ENCODE data around the gene NR1D1.

The NR1D1 gene

GRCh38 chr17:40111221-40112128 lies 11.1 kb upstream of the NR1D1 start:
- peak; percentile 91 for DNase-seq (ENCODE audit: low read depth, low spot score)
- TF ChIP-seq CTCF (IDR thresholded peaks at IDR 0.05; ENCODE audit: low read depth, low read length), result peak; percentile 85
- in situ Hi-C loops (cut with HindIII; ENCODE audit: low sequenced_read_pairs), result no loop called here
- H3K4me3 ChIP-seq (ENCODE audit: low read depth, low read length), result no peak overlapping the region

DNA sequence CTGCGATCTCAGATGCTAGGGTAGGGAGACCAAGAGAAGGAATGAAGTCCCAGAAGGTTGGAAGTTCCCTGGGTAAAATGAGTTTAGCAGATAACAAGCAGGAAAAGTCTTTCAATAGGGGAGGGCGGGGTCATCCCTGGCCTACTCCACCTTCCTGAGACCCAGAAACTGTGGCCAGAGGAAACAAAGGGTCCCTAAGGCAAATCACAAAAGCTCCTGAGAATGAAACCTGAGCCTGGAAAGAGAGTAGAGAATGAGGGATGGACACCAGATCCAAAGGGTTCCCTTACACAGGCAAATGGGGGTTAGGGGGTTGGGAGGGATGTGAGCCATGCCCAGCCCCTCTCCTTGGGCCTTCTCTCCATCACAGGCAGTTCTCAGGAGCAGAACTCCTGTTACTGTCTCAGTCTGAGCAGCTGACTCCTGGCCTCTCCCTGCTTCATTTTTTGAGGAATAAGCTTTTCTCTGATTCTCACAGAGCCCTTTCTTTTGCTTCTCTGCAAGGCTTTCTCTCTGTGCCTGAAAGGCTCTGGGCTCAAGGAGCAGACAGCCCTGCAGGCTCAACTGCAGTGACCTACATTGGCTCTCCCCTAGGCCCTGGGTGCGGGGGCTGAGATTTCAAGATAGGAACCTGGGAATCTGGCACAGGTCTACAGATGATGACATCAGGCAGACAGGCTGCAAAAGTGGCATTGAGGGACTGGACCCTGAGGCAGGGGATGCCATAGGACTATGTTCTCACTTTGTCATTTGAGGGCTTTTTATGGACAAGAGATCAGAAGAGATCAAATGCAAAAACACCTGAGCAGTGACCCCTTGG lies 9.8 kb upstream of the NR1D1 start:
- no peak overlapping the region for H3K4me3 ChIP-seq (ENCODE audit: low read depth, low read length)
- TF ChIP-seq CTCF (IDR thresholded peaks at IDR 0.05; ENCODE audit: low read depth, low read length), result no peak
- no peak for DNase-seq (ENCODE audit: low read depth, low spot score)
- in situ Hi-C loops (cut with HindIII; ENCODE audit: low sequenced_read_pairs), result no loop called here

DNA sequence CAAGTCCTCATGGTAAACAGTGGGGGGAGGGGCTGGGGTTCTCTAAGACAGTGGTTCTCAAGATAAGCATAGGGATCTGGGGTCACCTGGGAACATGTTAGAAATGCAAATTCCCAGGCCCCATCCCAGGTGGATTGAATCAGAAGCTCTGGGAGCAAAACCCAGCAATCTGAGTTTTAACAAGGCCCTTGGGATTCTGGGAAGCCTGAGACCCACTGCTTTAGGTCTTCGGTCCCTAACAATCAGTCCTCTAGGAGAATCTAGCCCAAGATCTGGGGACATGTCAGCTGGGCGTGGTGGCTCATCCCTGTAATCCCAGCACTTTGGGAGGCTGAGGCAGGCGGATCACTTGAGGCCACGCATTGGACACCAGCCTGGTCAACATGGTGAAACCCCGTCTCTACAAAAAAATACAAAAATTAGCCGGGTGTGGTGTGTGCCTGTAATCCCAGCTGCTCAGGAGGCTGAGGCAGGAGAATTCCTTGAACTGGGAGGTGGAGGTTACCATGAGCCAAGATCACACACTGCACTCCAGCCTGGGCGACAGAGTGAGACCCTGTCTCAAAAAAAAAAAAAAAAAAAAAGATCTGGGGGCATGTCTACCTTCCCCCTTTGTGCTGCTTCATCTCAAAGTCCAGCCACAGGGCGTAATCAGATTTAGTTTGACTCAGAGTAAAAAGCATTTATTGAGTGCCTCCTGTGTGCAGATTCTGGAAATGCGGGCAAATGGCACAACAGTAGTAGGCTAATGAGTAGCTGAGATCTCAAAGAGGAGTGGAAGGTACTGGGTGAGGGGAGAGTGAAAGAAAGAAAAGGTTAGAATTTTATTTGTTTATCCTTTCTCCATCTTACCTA lies 8.8 kb upstream of the NR1D1 start:
- TF ChIP-seq CTCF (IDR thresholded peaks at IDR 0.05; ENCODE audit: low read depth, low read length), result peak; percentile 21
- H3K4me3 ChIP-seq (ENCODE audit: low read depth, low read length), result no peak overlapping the region
- in situ Hi-C loops (cut with HindIII; ENCODE audit: low sequenced_read_pairs), result no loop called here
- no peak for DNase-seq (ENCODE audit: low read depth, low spot score)

GRCh38 chr17:40107522-40108174 lies 7.3 kb upstream of the NR1D1 start:
- TF ChIP-seq CTCF (IDR thresholded peaks at IDR 0.05; ENCODE audit: low read depth, low read length), result no peak
- no peak overlapping the region for H3K4me3 ChIP-seq (ENCODE audit: low read depth, low read length)
- DNase-seq (ENCODE audit: low read depth, low spot score), result no peak
- in situ Hi-C loops (cut with HindIII; ENCODE audit: low sequenced_read_pairs), result no loop called here

GRCh38 chr17:40106760-40107521 lies 6.6 kb upstream of the NR1D1 start:
- no peak overlapping the region for H3K4me3 ChIP-seq (ENCODE audit: low read depth, low read length)
- no peak for DNase-seq (ENCODE audit: low read depth, low spot score)
- in situ Hi-C loops (cut with HindIII; ENCODE audit: low sequenced_read_pairs), result no loop called here
- TF ChIP-seq CTCF (IDR thresholded peaks at IDR 0.05; ENCODE audit: low read depth, low read length), result no peak
